Ishikawa (cell line): ENCODE data around the gene ABCB8.

ENCODE experiments used
- EP300 ChIP-seq: IDR thresholded peaks from 2 replicates; pipeline ENCODE4 v1.6.1; 2012; ENCODE audit warnings: borderline replicate concordance
- NFIC ChIP-seq: IDR thresholded peaks from 2 replicates; pipeline ENCODE4 v1.6.1; 2012
- TCF12 ChIP-seq: IDR thresholded peaks from 2 replicates; pipeline ENCODE4 v1.6.1; 2012; ENCODE audit warnings: low read depth
- YY1 ChIP-seq: IDR thresholded peaks from 2 replicates; pipeline ENCODE4 v1.6.1; 2012; ENCODE audit warnings: low read depth
- ZBTB7A ChIP-seq: IDR thresholded peaks from 2 replicates; pipeline ENCODE4 v1.6.1; 2012; ENCODE audit warnings: low read depth

- no peak for TF ChIP-seq NFIC
- no peak for TF ChIP-seq EP300
- TF ChIP-seq YY1: no peak
- no peak for TF ChIP-seq ZBTB7A
- TF ChIP-seq TCF12: no peak
Observed at GRCh38 chr7:151020231-151020630, 8.0 kb upstream of the ABCB8 start.
